Measurements from ENCODE around the gene ACKR2.
A peak's percentile ranks its signal among the peaks of the same experiment; 100 is the strongest.

Gene ACKR2

DNA sequence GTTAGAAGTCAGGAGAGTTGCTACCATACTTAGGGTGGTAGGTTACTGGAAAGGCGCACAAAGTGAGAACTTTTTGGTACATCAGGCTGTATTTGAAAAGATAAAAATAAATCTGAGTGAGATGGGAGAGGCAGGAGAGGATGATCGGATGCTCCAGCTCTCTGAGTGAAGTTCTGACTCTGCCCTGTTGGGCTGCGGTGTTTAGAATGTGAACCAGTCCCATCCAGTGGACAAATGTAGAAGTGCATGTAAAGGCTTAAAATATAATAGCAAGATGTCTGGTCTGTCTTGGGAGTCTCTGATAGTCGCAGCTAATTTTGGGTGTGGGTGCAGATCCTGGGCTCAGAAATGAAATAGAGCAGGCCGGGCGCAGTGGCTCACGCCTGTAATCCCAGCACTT lies 30.4 kb downstream of the ACKR2 start:
- DNase-seq (ENCODE audit: low read depth) = peak; percentile 54
- peak overlapping the region; percentile 45 for H3K4me3 ChIP-seq (ENCODE audit: low read depth, low read length)

DNA sequence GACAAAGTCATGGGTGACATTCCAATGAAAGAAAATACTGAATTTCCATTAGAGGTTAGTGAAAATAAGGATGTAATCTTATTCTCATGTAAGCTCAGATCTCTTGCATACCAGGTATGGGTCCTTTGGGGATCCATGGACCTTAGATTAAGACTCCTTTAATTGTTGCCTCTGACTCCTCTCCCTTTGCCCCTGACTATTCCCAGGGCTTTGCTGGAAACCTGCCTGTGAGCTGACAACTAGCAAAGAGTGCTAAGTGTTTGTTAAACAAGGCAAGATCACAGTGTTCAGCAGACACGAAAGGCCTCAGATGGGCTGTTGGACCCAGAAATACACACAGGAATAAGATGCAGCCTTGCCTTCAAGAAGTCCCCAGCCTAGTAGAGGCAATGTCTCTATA lies 32.1 kb downstream of the ACKR2 start:
- no peak for DNase-seq (ENCODE audit: low read depth)
- TF ChIP-seq, protein P1, sequence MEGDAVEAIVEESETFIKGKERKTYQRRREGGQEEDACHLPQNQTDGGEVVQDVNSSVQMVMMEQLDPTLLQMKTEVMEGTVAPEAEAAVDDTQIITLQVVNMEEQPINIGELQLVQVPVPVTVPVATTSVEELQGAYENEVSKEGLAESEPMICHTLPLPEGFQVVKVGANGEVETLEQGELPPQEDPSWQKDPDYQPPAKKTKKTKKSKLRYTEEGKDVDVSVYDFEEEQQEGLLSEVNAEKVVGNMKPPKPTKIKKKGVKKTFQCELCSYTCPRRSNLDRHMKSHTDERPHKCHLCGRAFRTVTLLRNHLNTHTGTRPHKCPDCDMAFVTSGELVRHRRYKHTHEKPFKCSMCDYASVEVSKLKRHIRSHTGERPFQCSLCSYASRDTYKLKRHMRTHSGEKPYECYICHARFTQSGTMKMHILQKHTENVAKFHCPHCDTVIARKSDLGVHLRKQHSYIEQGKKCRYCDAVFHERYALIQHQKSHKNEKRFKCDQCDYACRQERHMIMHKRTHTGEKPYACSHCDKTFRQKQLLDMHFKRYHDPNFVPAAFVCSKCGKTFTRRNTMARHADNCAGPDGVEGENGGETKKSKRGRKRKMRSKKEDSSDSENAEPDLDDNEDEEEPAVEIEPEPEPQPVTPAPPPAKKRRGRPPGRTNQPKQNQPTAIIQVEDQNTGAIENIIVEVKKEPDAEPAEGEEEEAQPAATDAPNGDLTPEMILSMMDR (IDR thresholded peaks at IDR 0.05; ENCODE audit: low read depth, low read length, missing control alignments) = no peak
- H3K4me3 ChIP-seq (ENCODE audit: low read depth, low read length) = no peak overlapping the region

More for the DNA sequence above, 30.4 kb downstream of the ACKR2 start:
- TF ChIP-seq, protein P1 (IDR thresholded peaks at IDR 0.05; ENCODE audit: low read depth, low read length, missing control alignments) = peak; percentile 74

DNA sequence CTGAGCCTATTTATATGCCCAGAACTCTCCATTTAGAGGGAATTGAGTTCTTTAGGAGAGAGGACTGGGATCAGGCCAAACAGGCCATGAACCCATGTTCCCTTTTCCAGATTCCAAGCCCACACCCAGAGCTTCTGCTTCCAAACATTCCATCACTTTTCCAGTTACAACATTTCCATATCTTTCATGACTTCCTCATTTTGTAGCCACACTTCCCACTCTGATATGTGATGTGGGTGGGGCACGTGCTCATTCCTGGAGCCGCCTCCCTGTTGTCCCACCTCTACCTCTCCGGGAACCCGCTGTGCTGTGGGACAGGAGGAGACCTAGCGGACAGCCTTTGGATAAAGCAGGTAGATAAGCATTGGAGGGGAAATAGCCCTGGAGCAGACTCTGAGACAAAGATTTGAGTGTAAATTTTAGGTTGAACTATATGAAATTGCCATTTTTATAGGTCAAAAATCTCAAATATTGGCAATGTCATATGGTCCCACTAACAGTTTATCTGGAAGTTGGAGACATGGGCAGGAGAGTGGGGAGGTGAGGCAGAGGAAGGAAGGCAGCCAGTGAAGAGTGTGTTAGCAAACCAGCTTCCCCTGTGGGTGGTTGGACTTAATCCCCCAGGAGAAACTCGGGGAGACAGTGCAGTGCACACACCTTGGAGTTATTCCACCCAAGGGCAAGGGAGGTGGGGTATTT lies 34.6 kb downstream of the ACKR2 start:
- DNase-seq (ENCODE audit: low read depth) = no peak
- TF ChIP-seq, protein P1 (IDR thresholded peaks at IDR 0.05; ENCODE audit: low read depth, low read length, missing control alignments) = no peak
- H3K4me3 ChIP-seq (ENCODE audit: low read depth, low read length) = no peak overlapping the region

DNA sequence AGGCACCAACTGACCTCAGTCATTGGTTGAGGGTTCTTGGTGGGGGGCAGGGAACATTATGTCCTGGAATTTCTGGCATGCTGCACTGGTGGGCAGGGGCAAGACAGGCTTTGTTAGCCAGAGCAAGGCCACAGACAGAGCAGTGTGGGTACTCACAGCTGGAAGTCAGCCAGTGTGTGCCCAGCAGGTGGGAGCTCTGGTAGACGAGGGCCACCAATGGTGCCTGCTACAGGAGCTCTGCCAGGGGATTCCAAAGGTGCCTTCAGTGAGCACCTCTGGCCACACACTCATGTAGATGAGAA lies 35.1 kb downstream of the ACKR2 start:
- TF ChIP-seq, protein P1 (IDR thresholded peaks at IDR 0.05; ENCODE audit: low read depth, low read length, missing control alignments) = no peak
- no peak overlapping the region for H3K4me3 ChIP-seq (ENCODE audit: low read depth, low read length)
- no peak for DNase-seq (ENCODE audit: low read depth)

DNA sequence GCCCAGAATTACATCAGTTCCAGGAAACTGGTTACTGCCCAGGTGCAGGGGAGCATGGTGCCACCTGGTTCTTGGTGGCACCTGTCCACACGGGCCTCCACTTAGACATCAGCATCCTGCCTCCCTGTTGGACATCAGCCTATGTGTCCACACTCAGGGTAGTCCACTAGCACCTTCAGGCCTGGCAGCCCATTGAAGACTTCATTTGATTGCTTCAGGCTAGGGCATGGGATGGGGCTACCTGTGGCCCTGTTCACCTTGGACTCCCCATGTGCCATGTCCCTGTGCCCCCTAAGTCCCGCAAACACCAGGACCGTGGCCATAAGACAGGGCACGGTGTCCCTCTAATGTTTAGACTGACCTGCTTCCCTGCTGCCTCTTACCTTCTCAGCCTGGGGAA lies 35.6 kb downstream of the ACKR2 start:
- TF ChIP-seq, protein P1 (IDR thresholded peaks at IDR 0.05; ENCODE audit: low read depth, low read length, missing control alignments) = no peak
- no peak overlapping the region for H3K4me3 ChIP-seq (ENCODE audit: low read depth, low read length)
- DNase-seq (ENCODE audit: low read depth) = no peak

DNA sequence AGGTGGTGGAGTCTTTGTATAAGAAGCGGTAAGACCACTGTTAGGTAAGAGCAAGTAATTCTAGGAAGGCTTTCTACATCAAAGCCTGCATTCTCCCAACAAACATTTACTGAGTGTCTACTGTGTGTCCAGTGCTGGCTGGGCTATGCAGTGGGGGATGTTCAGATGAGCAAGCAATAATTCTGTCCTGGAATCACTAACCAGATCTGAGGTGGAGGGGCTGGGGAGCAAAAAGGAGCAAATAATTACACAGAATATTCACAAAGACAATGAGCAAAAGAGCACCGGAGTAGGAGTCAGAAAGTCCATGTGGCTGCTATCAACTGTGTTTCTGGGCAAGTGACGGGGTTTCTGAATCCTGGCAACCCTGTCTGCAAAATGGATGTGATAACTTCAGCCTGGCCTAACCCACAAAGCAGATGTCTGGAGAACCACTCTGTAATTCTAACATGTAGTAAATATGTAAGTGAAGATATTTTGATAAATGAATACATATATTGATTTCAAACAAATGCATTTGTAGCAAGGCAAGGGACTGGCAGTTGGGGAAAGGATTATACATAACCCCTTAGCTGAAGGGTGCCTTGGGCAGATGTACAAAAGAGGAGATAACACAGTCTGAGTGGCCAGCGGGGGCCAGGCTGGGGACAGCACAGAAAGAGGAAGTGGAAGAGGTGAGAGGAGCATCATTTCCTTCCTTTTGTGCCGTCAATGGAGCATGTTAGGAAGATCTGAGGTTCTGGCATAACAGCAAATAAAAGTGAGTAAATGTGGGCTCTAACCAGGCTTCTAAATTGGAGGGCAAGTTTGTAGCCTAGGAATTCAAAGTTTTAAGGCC lies 37.7 kb downstream of the ACKR2 start:
- H3K4me3 ChIP-seq (ENCODE audit: low read depth, low read length) = no peak overlapping the region
- TF ChIP-seq, protein P1 (IDR thresholded peaks at IDR 0.05; ENCODE audit: low read depth, low read length, missing control alignments) = no peak
- DNase-seq (ENCODE audit: low read depth) = no peak
